SK-N-SH treated with all-trans-retinoic acid at 6 μM for 48 hours (cell line): Measurements from ENCODE around the gene ATP8A1.

Source experiments
- CREB5 ChIP-seq: fragments of 250-450 bp; sonication (Bioruptor Pico); IDR thresholded peaks from 2 replicates; pipeline ENCODE4 v1.5.1; 2020; ENCODE audit warnings: low read depth, mild to moderate bottlenecking, moderate library complexity
- ISL1 ChIP-seq: fragments of 250-450 bp; sonication (Bioruptor Pico); IDR thresholded peaks from 2 replicates; pipeline ENCODE4 v2.1.2; 2022; ENCODE audit warnings: mild to moderate bottlenecking, moderate library complexity
- PATZ1 ChIP-seq: fragments of 250-450 bp; sonication (Bioruptor Pico); IDR thresholded peaks from 2 replicates; pipeline ENCODE4 v1.8.0; 2020; ENCODE audit warnings: mild to moderate bottlenecking, moderate library complexity, borderline replicate concordance
- SNAI2 ChIP-seq: fragments of 250-450 bp; sonication (Bioruptor Pico); IDR thresholded peaks from 2 replicates; pipeline ENCODE4 v1.5.0; 2020; ENCODE audit warnings: mild to moderate bottlenecking, moderate library complexity

GRCh38 chr4:42610941-42611340 is 46.0 kb downstream of the ATP8A1 start:
- no peak for TF ChIP-seq PATZ1 (CRISPR knock-in tag)
- TF ChIP-seq CREB5 (CRISPR knock-in tag), result no peak
- no peak for TF ChIP-seq ISL1 (CRISPR knock-in tag)
- TF ChIP-seq SNAI2, result no peak
